ENCODE data around the gene ZBED4.

Gene ZBED4

GRCh38 chr22:49845666-49846459 is 7.8 kb upstream of the ZBED4 start:
- H3K27ac ChIP-seq = no peak overlapping the region
- TF ChIP-seq CTCF (conservative IDR thresholded peaks at IDR 0.05) = no peak

DNA sequence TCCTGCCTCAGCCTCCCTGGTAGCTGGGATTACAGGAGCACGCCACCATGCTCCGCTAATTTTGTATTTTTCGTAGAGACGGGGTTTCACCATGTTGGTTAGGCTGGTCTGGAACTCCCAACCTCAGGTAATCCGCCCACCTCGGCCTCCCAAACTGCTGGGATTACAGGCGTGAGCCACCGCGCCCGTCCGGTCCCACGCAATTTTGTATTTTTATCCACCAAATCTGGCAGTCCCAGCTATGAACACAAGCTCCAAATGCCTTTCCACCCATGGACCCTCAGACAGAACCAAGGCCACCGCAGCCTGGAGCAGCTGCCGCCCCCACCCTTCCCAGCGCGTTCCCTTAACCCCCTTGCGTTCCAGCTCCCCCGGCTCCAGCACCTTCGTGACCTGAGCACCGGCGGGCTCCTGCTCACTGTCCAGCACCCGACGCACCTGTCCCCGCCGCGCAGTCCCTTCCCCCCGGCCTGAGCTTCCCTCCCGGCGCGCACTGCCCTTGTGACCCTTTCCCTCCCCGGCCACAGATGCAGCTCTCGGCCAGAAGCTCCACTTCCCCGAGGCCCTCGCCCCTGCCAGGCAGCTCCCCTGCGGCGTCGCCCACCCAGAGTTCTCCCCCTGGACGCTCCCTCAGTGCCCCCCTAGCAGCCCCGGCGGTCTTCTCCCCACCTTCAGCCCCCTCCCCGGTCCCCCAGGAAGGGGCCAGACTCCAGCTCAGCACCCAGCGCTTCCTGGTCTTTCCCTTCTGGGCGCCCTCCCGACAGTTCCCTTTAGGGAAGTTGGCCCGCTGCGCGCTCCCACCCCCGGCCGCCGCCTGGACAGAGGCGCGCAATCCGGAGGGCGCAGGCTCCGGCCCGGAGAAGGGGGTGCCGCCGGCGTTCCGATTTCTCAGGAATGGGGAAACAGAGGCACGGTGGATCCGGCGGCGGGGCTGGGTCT is 5.6 kb upstream of the ZBED4 start:
- H3K27ac ChIP-seq = no peak overlapping the region
- no peak for TF ChIP-seq CTCF (conservative IDR thresholded peaks at IDR 0.05)

- H3K27ac ChIP-seq = no peak overlapping the region
- TF ChIP-seq CTCF (conservative IDR thresholded peaks at IDR 0.05) = no peak
Observed at GRCh38 chr22:49848690-49849160, 4.9 kb upstream of the ZBED4 start.

DNA sequence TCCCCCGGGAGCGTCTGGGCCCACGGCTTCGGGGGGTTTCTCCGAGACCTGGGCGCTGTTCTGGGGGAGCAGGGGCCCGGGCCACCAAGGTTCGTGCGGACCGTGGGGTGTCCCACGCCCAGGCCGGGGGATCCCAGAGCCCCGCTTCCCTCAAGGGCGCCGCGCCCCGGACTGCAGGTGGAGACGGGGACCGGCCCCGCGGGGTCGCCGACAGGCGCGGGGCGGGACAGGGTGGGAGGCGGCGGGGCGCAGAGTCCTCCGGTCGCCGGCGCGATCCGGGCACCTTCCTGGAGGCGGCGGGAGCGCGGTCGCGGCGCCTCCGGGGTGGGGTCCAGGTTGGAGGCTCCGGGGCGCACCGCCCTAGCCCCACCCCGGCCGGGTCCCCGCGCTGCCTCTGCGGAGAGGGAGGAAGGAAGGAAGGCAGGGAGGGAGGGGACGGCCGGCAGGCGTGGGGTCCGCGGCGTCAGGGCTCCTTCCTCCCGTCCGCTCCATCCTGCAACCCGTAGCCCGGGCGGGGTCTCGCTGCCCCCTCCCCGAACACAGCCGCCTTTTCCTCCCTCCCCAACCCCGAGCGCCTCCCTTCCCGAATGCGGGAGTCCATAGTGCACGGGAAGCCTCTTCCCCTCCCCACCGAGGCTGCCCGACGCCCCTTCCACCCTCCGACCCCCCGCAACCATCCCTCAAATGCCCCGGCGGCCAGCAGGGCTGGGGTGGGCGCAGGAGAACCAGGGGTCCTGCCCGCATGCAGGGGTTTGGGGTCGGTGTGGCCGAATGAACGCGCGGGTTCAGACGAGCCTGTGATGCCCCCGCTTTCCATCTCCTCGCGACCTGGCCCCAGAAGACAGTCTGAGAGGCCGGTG is 4.3 kb upstream of the ZBED4 start:
- TF ChIP-seq CTCF (conservative IDR thresholded peaks at IDR 0.05) = no peak
- H3K27ac ChIP-seq = no peak overlapping the region

- TF ChIP-seq CTCF (conservative IDR thresholded peaks at IDR 0.05) = no peak
- H3K27ac ChIP-seq = no peak overlapping the region
Observed at GRCh38 chr22:49850021-49850911, 3.4 kb upstream of the ZBED4 start.

DNA sequence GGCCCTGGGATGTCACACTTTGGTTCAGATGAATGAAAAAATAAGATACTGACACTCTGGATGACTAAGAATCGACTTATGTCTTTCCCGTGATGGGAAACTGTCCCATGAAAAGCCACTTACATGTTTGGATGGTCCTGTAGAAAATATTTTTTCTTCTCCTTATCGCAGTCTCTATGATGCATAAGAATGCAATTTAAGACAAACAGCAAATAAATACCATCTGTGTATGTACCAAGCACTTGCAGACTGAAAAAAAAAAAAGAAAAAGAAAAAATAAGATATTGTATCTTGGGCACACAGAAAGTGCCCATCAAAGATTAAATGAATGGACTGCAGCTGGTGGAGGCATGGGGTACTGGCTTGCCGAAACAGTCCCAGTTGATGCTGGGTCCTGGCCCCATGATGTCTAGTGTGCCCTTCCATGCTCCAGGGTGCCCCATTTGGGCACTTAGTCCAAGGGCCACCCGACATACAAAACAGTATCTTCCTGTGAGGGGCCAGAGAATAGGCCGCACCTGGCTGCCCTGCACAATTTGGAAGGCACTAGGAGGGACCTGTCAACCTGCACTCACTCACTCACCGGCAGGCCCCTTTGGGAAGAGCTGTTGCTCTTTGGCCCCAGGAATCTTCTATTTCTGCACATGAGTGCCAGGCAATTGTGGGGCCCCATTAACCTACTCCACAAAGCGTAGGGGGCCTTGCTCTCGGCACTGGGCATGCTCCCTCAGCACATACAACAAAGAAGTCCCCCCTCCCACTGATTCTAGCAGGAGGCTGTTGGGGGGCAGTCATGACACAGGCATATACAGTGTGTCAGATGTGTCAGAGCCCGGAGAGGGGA is 2.5 kb upstream of the ZBED4 start:
- TF ChIP-seq CTCF (conservative IDR thresholded peaks at IDR 0.05) = no peak
- H3K27ac ChIP-seq = no peak overlapping the region

GRCh38 chr22:49852568-49852897 is 1.1 kb upstream of the ZBED4 start:
- peak overlapping the region; percentile 94 for H3K27ac ChIP-seq
